Cardiac muscle cell (in vitro differentiated cells and primary cell): Measurements from ENCODE around the gene ITGB8. TPM values are rescaled to one million over a fixed set of nuclear protein-coding genes. Genes with fewer than 3 reads are reported as not detected.

ENCODE experiments used
- DNase-seq, 2 donors: peaks; one replicate each; pipeline versions ENCODE4 v3.0.0 to v3.0.0-alpha.2; 2010 to 2017; ENCODE audit warnings: low read depth in 1 of 2, low spot score in 1 of 2
- H3K27ac ChIP-seq: fragments of 200-600 bp; sonication (generic); 2 replicates; pipeline ENCODE4 v1.5.1; 2016
- H3K27me3 ChIP-seq: fragments of 200-600 bp; sonication (generic); 2 replicates; pipeline ENCODE4 v1.6.0; 2016; ENCODE audit warnings: control low read depth
- H3K36me3 ChIP-seq: fragments of 200-600 bp; sonication (generic); 2 replicates; pipeline ENCODE4 v1.5.1; 2016; ENCODE audit warnings: control low read depth
- H3K4me1 ChIP-seq: fragments of 200-600 bp; sonication (generic); 2 replicates; pipeline ENCODE4 v1.8.1; 2017; ENCODE audit warnings: low read depth, mild to moderate bottlenecking, mixed run types
- H3K4me3 ChIP-seq: fragments of 200-600 bp; sonication (generic); 2 replicates; pipeline ENCODE4 v1.5.1; 2016; ENCODE audit warnings: mild to moderate bottlenecking
- H3K9me3 ChIP-seq: fragments of 200-600 bp; sonication (generic); 2 replicates; pipeline ENCODE4 v1.5.1; 2017; ENCODE audit warnings: low read depth, mild to moderate bottlenecking, control low read depth
- CTCF ChIP-seq: IDR thresholded peaks from 2 replicates; pipeline ENCODE4 v1.5.1; 2012; ENCODE audit warnings: low read depth, mild to moderate bottlenecking, low read length
- polyA plus RNA-seq: library from polyadenylated mRNA; unstranded; fragments of >200 nt; fragmentation: Nextera tagmentation; extraction: Ambion mirVana; gene quantifications from 2 replicates; pipeline ENCODE4 v1.2.1, GENCODE V29; 2016
- total RNA-seq: library from RNA; depleted of rRNA; stranded (reverse); fragments of >200 nt; gene quantifications from 2 replicates; pipeline ENCODE4 v1.2.3, GENCODE V29; 2016

The ITGB8 gene
- total and polyA plus RNA-seq, 2 experiments from 2014 or later: 0.34 to 2.0 TPM

- Histone ChIP-seq H3K27ac (no peak overlapping the region), H3K27me3 (peaks cover 60% of the 10 kb centered on the region), H3K4me1 (peaks cover 3% of the 10 kb centered on the region), H3K36me3 (no peaks in the 10 kb centered on the region), H3K4me3 (peak overlapping the region; percentile 52), H3K9me3 (no peaks in the 10 kb centered on the region)
- peak; percentile 39 for TF ChIP-seq CTCF
- DNase-seq: peak; percentile 71 to 81
These were observed 1.1 kb upstream of the ITGB8 start for GRCh38 chr7:20329389-20330238.

GRCh38 chr7:20330928-20331909 is 519 bp downstream of the ITGB8 start:
- peak; percentile 53 to 55 for DNase-seq
- peaks cover 3% of the 10 kb centered on the region for H3K4me1 ChIP-seq
- peaks cover 60% of the 10 kb centered on the region for H3K27me3 ChIP-seq
- no peaks in the 10 kb centered on the region for H3K36me3 ChIP-seq
- H3K27ac ChIP-seq: no peak overlapping the region
- no peak for TF ChIP-seq CTCF
- peak overlapping the region; percentile 52 for H3K4me3 ChIP-seq
- no peaks in the 10 kb centered on the region for H3K9me3 ChIP-seq

GRCh38 chr7:20331910-20332813 is 1.5 kb downstream of the ITGB8 start:
- DNase-seq: no peak
- no peaks in the 10 kb centered on the region for H3K9me3 ChIP-seq
- no peaks in the 10 kb centered on the region for H3K36me3 ChIP-seq
- no peak for TF ChIP-seq CTCF
- H3K4me3 ChIP-seq: peak overlapping the region; percentile 52
- H3K27me3 ChIP-seq: peaks cover 59% of the 10 kb centered on the region
- H3K4me1 ChIP-seq: peaks cover 3% of the 10 kb centered on the region
- no peak overlapping the region for H3K27ac ChIP-seq

- Histone ChIP-seq H3K27ac (no peak overlapping the region), H3K36me3 (no peaks in the 10 kb centered on the region), H3K27me3 (peaks cover 8% of the 10 kb centered on the region), H3K9me3 (no peaks in the 10 kb centered on the region), H3K4me3 (no peak overlapping the region), H3K4me1 (no peaks in the 10 kb centered on the region)
- TF ChIP-seq CTCF: no peak
- DNase-seq: no peak
These were observed 7.6 kb downstream of the ITGB8 start for GRCh38 chr7:20338285-20338684.

- H3K9me3 ChIP-seq: no peaks in the 10 kb centered on the region
- TF ChIP-seq CTCF: no peak
- no peak overlapping the region for H3K27ac ChIP-seq
- H3K4me1 ChIP-seq: no peaks in the 10 kb centered on the region
- no peaks in the 10 kb centered on the region for H3K27me3 ChIP-seq
- peak in 1 of 2 donors; percentile 62 for DNase-seq
- H3K36me3 ChIP-seq: no peaks in the 10 kb centered on the region
- no peak overlapping the region for H3K4me3 ChIP-seq
These were observed 10.1 kb downstream of the ITGB8 start for GRCh38 chr7:20340839-20341238.
